Measurements from ENCODE around the gene CNPY3.
"Not testable (repeated sequence)": the region's sequence is repeated elsewhere in the genome, so short reads cannot be mapped to it uniquely, and the experiment has no call there.

Gene CNPY3

DNA sequence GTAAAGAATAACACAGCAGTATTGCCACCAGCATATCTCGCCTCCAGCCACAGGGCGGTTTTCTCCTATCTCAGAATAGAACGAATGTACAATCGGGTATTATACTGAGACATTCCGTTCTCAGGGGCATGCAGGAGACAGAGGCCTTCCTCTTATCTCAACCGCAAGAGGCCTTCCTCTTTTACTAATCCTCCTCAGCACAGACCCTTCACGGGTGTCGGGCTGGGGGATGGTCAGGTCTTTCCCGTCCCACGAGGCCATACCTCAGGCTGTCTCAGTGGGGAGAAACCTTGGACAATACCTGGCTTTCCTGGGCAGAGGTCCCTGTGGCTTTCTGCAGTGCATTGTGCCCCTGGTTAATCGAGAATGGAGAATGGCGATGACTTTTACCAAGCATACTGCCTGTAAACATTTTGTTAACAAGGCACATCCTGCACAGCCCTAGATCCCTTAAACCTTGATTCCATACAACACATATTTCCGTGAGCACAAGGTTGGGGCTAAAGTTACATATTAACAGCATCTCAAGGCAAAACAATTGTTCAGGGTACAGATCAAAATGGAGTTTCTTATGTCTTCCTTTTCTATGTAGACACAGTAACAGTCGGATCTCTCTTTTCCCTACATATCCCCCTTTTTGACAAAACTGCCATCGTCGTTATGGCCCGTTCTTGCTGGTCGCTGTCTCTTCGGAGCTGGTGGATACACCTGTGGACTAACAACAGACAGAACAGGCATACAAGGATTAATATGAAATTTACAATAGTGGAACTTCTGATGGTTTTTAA is 35.0 kb upstream of the CNPY3 start:
- H3K23ac ChIP-seq (ENCODE audit: low read length); H3K9me3 ChIP-seq (ENCODE audit: insufficient read depth, low read depth, low read length); H3K27me3 ChIP-seq (ENCODE audit: insufficient read depth, low read length); H3K18ac ChIP-seq (ENCODE audit: low read length); H3K27ac ChIP-seq (ENCODE audit: low read depth, low read length); H3K4me3 ChIP-seq (ENCODE audit: low read depth, low read length); H4K8ac ChIP-seq (ENCODE audit: low read depth, low read length); H3K4ac ChIP-seq (ENCODE audit: low read depth, low read length); H3K4me2 ChIP-seq (ENCODE audit: low read length); H2AFZ ChIP-seq (ENCODE audit: insufficient read depth, low read length, poor library complexity); H2AK5ac ChIP-seq (ENCODE audit: low read length); H3K36me3 ChIP-seq (ENCODE audit: control insufficient read depth in 1 of 2, insufficient read depth in 2 of 2, low read length in 2 of 2); H4K12ac ChIP-seq (ENCODE audit: low read depth, low read length); H3K14ac ChIP-seq (ENCODE audit: low read length); H3K9ac ChIP-seq (ENCODE audit: low read length); DNase-seq; H3K79me2 ChIP-seq (ENCODE audit: control insufficient read depth, insufficient read depth, low read length, poor library complexity); H2BK5ac ChIP-seq (ENCODE audit: low read depth, low read length, poor library complexity); H4K91ac ChIP-seq (ENCODE audit: low read depth, low read length); H2BK12ac ChIP-seq (ENCODE audit: low read length); H3K4me1 ChIP-seq (ENCODE audit: control insufficient read depth in 1 of 2, insufficient read depth in 2 of 2, low read length in 2 of 2); H3K79me1 ChIP-seq (ENCODE audit: low read length); H2BK120ac ChIP-seq (ENCODE audit: insufficient read depth, low read length, poor library complexity): not testable (repeated sequence)
- no CpG with 5 or more reads among the region's 19 CpGs for WGBS (ENCODE audit: extremely low coverage, insufficient coverage, insufficient read length)

DNA sequence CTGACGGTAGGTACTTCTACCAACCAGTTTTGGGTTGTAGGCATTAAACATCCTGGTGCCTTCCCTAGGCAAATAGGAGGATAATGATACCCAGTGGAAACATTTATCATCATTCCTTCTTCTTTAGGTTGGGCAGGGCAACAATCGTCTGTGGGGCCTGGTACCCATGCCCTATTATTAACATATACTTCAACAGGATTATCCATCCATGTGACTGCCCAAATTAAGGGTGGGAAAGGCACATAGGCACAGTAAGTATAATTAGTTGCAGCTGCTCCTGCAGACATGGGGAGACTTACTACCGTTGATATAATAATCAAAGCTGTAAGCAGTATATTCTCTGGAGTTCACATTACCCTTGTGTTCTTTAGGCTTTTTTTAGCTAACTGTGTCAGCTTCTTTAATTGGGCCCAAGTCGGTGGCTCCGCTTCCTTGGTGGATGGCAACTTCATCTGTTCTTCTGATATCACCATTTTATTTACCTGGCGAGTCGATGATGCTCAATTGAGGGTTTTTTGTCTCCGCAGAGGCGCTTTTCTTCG is 33.0 kb upstream of the CNPY3 start:
- H3K23ac ChIP-seq (ENCODE audit: low read length) = no peak overlapping the region
- H3K9me3 ChIP-seq (ENCODE audit: insufficient read depth, low read depth, low read length) = no peaks in the 10 kb centered on the region
- no peak overlapping the region for H3K9ac ChIP-seq (ENCODE audit: low read length)
- no peak overlapping the region for H4K8ac ChIP-seq (ENCODE audit: low read depth, low read length)
- H3K79me2 ChIP-seq (ENCODE audit: control insufficient read depth, insufficient read depth, low read length, poor library complexity) = no peaks in the 10 kb centered on the region
- no peak overlapping the region for H4K12ac ChIP-seq (ENCODE audit: low read depth, low read length)
- no peak overlapping the region for H3K4ac ChIP-seq (ENCODE audit: low read depth, low read length)
- H2BK120ac ChIP-seq (ENCODE audit: insufficient read depth, low read length, poor library complexity) = no peak overlapping the region
- H3K36me3 ChIP-seq (ENCODE audit: control insufficient read depth in 1 of 2, insufficient read depth in 2 of 2, low read length in 2 of 2) = no peaks in the 10 kb centered on the region
- H3K18ac ChIP-seq (ENCODE audit: low read length) = no peak overlapping the region
- no peak overlapping the region for H4K91ac ChIP-seq (ENCODE audit: low read depth, low read length)
- H2AFZ ChIP-seq (ENCODE audit: insufficient read depth, low read length, poor library complexity) = no peak overlapping the region
- no CpG with 5 or more reads among the region's 10 CpGs for WGBS (ENCODE audit: extremely low coverage, insufficient coverage, insufficient read length)
- no peak overlapping the region for H3K14ac ChIP-seq (ENCODE audit: low read length)
- H2BK5ac ChIP-seq (ENCODE audit: low read depth, low read length, poor library complexity) = no peak overlapping the region
- H2BK12ac ChIP-seq (ENCODE audit: low read length) = no peak overlapping the region
- no peak overlapping the region for H2AK5ac ChIP-seq (ENCODE audit: low read length)
- H3K27me3 ChIP-seq (ENCODE audit: insufficient read depth, low read length) = no peaks in the 10 kb centered on the region
- H3K27ac ChIP-seq (ENCODE audit: low read depth, low read length) = no peak overlapping the region
- no peak for DNase-seq
- H3K4me2 ChIP-seq (ENCODE audit: low read length) = no peak overlapping the region
- no peaks in the 10 kb centered on the region for H3K4me1 ChIP-seq (ENCODE audit: control insufficient read depth in 1 of 2, insufficient read depth in 2 of 2, low read length in 2 of 2)
- no peaks in the 10 kb centered on the region for H3K79me1 ChIP-seq (ENCODE audit: low read length)
- no peak overlapping the region for H3K4me3 ChIP-seq (ENCODE audit: low read depth, low read length)

DNA sequence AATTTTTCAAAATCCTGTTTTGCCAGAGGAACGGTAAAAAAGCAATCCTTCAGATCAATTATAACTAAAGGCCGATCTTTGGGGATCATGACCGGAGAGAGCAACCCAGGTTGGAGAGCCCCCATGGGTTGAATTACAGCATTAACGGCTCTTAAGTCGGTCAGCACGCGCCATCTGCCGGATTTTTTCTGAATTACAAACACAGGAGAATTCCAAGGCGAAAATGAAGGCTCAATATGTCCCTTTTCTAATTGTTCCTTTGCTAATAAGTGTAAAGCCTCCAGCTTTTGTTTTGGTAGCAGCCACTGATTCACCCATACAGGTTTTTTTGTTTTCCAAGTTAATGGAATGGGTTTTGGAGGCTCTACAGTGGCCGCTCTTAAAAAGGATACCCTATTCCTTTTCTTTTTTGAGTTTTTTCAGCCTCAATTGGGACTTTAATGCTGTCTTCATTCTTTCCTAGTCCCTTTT is 30.4 kb upstream of the CNPY3 start:
- no peaks in the 10 kb centered on the region for H3K36me3 ChIP-seq (ENCODE audit: control insufficient read depth in 1 of 2, insufficient read depth in 2 of 2, low read length in 2 of 2)
- H2BK5ac ChIP-seq (ENCODE audit: low read depth, low read length, poor library complexity) = no peak overlapping the region
- no peak overlapping the region for H2AFZ ChIP-seq (ENCODE audit: insufficient read depth, low read length, poor library complexity)
- H2BK12ac ChIP-seq (ENCODE audit: low read length) = no peak overlapping the region
- no peaks in the 10 kb centered on the region for H3K27me3 ChIP-seq (ENCODE audit: insufficient read depth, low read length)
- no peaks in the 10 kb centered on the region for H3K4me1 ChIP-seq (ENCODE audit: control insufficient read depth in 1 of 2, insufficient read depth in 2 of 2, low read length in 2 of 2)
- no peak overlapping the region for H4K91ac ChIP-seq (ENCODE audit: low read depth, low read length)
- no peaks in the 10 kb centered on the region for H3K79me1 ChIP-seq (ENCODE audit: low read length)
- no peak overlapping the region for H2BK120ac ChIP-seq (ENCODE audit: insufficient read depth, low read length, poor library complexity)
- WGBS (ENCODE audit: extremely low coverage, insufficient coverage, insufficient read length) = no CpG with 5 or more reads among the region's 10 CpGs
- DNase-seq = peak; percentile 59 to 88
- no peak overlapping the region for H3K23ac ChIP-seq (ENCODE audit: low read length)
- no peak overlapping the region for H2AK5ac ChIP-seq (ENCODE audit: low read length)
- H4K8ac ChIP-seq (ENCODE audit: low read depth, low read length) = no peak overlapping the region
- no peak overlapping the region for H3K9ac ChIP-seq (ENCODE audit: low read length)
- H3K79me2 ChIP-seq (ENCODE audit: control insufficient read depth, insufficient read depth, low read length, poor library complexity) = no peaks in the 10 kb centered on the region
- H3K4me3 ChIP-seq (ENCODE audit: low read depth, low read length) = no peak overlapping the region
- no peak overlapping the region for H3K18ac ChIP-seq (ENCODE audit: low read length)
- H3K4me2 ChIP-seq (ENCODE audit: low read length) = no peak overlapping the region
- no peak overlapping the region for H3K27ac ChIP-seq (ENCODE audit: low read depth, low read length)
- H3K4ac ChIP-seq (ENCODE audit: low read depth, low read length) = no peak overlapping the region
- no peak overlapping the region for H4K12ac ChIP-seq (ENCODE audit: low read depth, low read length)
- no peaks in the 10 kb centered on the region for H3K9me3 ChIP-seq (ENCODE audit: insufficient read depth, low read depth, low read length)
- H3K14ac ChIP-seq (ENCODE audit: low read length) = no peak overlapping the region

DNA sequence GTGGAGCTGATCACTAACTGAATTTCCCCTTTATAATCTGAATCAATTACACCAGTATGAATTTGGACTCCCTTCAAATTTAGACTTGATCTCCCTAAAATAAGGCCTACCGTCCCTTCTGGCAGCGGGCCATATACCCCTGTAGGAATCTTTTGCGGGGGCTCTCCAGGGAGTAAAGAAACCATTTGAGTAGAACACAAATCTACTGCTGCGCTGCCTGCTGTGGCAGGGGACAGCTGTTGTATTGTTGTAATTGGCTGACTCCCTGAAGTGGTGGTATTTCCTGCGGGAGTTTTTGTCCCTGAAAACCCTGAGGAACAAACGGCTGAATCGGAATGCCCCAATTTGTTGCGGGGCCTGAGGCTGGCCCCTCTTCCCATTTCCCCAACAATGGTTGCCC is 29.4 kb upstream of the CNPY3 start:
- Histone ChIP-seq H3K79me1 (ENCODE audit: low read length) (no peaks in the 10 kb centered on the region), H2AK5ac (ENCODE audit: low read length) (no peak overlapping the region), H3K9ac (ENCODE audit: low read length) (no peak overlapping the region), H2AFZ (ENCODE audit: insufficient read depth, low read length, poor library complexity) (no peak overlapping the region), H3K36me3 (ENCODE audit: control insufficient read depth in 1 of 2, insufficient read depth in 2 of 2, low read length in 2 of 2) (no peaks in the 10 kb centered on the region), H4K8ac (ENCODE audit: low read depth, low read length) (no peak overlapping the region), H3K27ac (ENCODE audit: low read depth, low read length) (no peak overlapping the region), H3K4me1 (ENCODE audit: control insufficient read depth in 1 of 2, insufficient read depth in 2 of 2, low read length in 2 of 2) (no peaks in the 10 kb centered on the region), H4K12ac (ENCODE audit: low read depth, low read length) (no peak overlapping the region), H3K79me2 (ENCODE audit: control insufficient read depth, insufficient read depth, low read length, poor library complexity) (no peaks in the 10 kb centered on the region), H3K4ac (ENCODE audit: low read depth, low read length) (no peak overlapping the region), H3K4me2 (ENCODE audit: low read length) (no peak overlapping the region), H3K4me3 (ENCODE audit: low read depth, low read length) (no peak overlapping the region), H3K9me3 (ENCODE audit: insufficient read depth, low read depth, low read length) (no peaks in the 10 kb centered on the region), H3K27me3 (ENCODE audit: insufficient read depth, low read length) (no peaks in the 10 kb centered on the region), H2BK120ac (ENCODE audit: insufficient read depth, low read length, poor library complexity) (no peak overlapping the region), H4K91ac (ENCODE audit: low read depth, low read length) (no peak overlapping the region), H3K18ac (ENCODE audit: low read length) (no peak overlapping the region), H3K14ac (ENCODE audit: low read length) (no peak overlapping the region), H2BK5ac (ENCODE audit: low read depth, low read length, poor library complexity) (no peak overlapping the region), H3K23ac (ENCODE audit: low read length) (no peak overlapping the region), H2BK12ac (ENCODE audit: low read length) (no peak overlapping the region)
- DNase-seq = no peak
- WGBS (ENCODE audit: extremely low coverage, insufficient coverage, insufficient read length) = no CpG with 5 or more reads among the region's 8 CpGs

Measured in trophoblast cell (in vitro differentiated cells and primary cell).